Tibial nerve (tissue), 4 donors: Measurements from ENCODE around the gene SPATA16. TPM values are rescaled to one million over a fixed set of nuclear protein-coding genes. Genes with fewer than 3 reads are reported as not detected.
"Not testable (repeated sequence)": the region's sequence is repeated elsewhere in the genome, so short reads cannot be mapped to it uniquely, and the experiment has no call there.

ENCODE experiments used
- DNase-seq, 2 donors: peaks; one replicate each; pipeline ENCODE4 v3.0.0-alpha.2; 2019; ENCODE audit warnings: low spot score in 2 of 2
- H3K27ac ChIP-seq, 4 donors: fragments of 200-600 bp; sonication (generic) in 3 of 4; one replicate each; pipeline ENCODE4 v1.5.1; 2017 to 2019; ENCODE audit warnings: mild to moderate bottlenecking in 1 of 4
- H3K27me3 ChIP-seq, 2 donors: fragments of 200-600 bp; sonication (generic) in 1 of 2; one replicate each; pipeline versions ENCODE4 v1.5.1 to v1.6.0; 2017 to 2019
- H3K36me3 ChIP-seq, 3 donors: fragments of 200-600 bp; sonication (generic); one replicate each; pipeline ENCODE4 v1.5.1; 2018 to 2019
- H3K4me1 ChIP-seq, 4 donors: fragments of 200-600 bp; sonication (generic) in 3 of 4; one replicate each; pipeline ENCODE4 v1.5.1; 2017 to 2019
- H3K4me3 ChIP-seq, 4 donors: fragments of 200-600 bp; sonication (generic) in 3 of 4; one replicate each; pipeline ENCODE4 v1.5.1; 2017 to 2019; ENCODE audit warnings: mild to moderate bottlenecking in 1 of 4, moderate library complexity in 1 of 4
- H3K9me3 ChIP-seq, 4 donors: fragments of 200-600 bp; sonication (generic) in 3 of 4; one replicate each; pipeline ENCODE4 v1.5.1; 2017 to 2019
- EP300 ChIP-seq, 2 donors: sonication (generic); formaldehyde crosslinking; IDR thresholded peaks; one replicate each; pipeline ENCODE4 v1.6.1; 2017; ENCODE audit warnings: antibody characterized with exemption in 2 of 2, mild to moderate bottlenecking in 1 of 2
- POLR2A ChIP-seq, 2 donors: fragments of 450-650 bp; IDR thresholded peaks; one replicate each; pipeline ENCODE4 v1.6.1; 2017; ENCODE audit warnings: antibody characterized with exemption in 2 of 2, mild to moderate bottlenecking in 2 of 2, moderate library complexity in 2 of 2
- WGBS, 2 donors: methylation state at CpG; one replicate each; pipeline ENCODE4 v1.1.5; 2018; 5-methylcytosine and 5-hydroxymethylcytosine counted together
- total RNA-seq, 4 donors: library from RNA; depleted of rRNA; stranded (reverse); fragments of >200 nt; gene quantifications; one replicate each; pipeline ENCODE4 v1.1.0, GENCODE V29; 2016
- TF ChIP-seq, protein P1 (sequence below), 5 experiments: fragments of 200-600 bp in 3 of 5; fragments of 450-650 bp in 2 of 5; sonication (generic) in 3 of 5; IDR thresholded peaks; one replicate each; pipeline ENCODE4 v1.5.1; 2016 to 2019; ENCODE audit warnings: antibody characterized with exemption in 5 of 5, mild to moderate bottlenecking in 3 of 5, moderate library complexity in 2 of 5

The SPATA16 gene
- total RNA-seq, 4 donors from 2014 or later, result not detected

GRCh38 chr3:172965256-172965655 lies 175.8 kb downstream of the SPATA16 start:
- Histone ChIP-seq H3K9me3 (no peaks in the 10 kb centered on the region), H3K27ac (no peak overlapping the region), H3K4me3 (no peak overlapping the region), H3K27me3 (no peaks in the 10 kb centered on the region), H3K36me3 (no peaks in the 10 kb centered on the region), H3K4me1 (no peaks in the 10 kb centered on the region)
- WGBS, 2 donors, result 56 to 57% methylated on average over 2 of the region's 2 CpGs
- no peak for DNase-seq
- TF ChIP-seq POLR2A (IDR thresholded peaks at IDR 0.05), result no peak
- TF ChIP-seq EP300 (IDR thresholded peaks at IDR 0.05), result no peak
- TF ChIP-seq, protein P1, sequence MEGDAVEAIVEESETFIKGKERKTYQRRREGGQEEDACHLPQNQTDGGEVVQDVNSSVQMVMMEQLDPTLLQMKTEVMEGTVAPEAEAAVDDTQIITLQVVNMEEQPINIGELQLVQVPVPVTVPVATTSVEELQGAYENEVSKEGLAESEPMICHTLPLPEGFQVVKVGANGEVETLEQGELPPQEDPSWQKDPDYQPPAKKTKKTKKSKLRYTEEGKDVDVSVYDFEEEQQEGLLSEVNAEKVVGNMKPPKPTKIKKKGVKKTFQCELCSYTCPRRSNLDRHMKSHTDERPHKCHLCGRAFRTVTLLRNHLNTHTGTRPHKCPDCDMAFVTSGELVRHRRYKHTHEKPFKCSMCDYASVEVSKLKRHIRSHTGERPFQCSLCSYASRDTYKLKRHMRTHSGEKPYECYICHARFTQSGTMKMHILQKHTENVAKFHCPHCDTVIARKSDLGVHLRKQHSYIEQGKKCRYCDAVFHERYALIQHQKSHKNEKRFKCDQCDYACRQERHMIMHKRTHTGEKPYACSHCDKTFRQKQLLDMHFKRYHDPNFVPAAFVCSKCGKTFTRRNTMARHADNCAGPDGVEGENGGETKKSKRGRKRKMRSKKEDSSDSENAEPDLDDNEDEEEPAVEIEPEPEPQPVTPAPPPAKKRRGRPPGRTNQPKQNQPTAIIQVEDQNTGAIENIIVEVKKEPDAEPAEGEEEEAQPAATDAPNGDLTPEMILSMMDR (IDR thresholded peaks at IDR 0.05), result no peak

DNA sequence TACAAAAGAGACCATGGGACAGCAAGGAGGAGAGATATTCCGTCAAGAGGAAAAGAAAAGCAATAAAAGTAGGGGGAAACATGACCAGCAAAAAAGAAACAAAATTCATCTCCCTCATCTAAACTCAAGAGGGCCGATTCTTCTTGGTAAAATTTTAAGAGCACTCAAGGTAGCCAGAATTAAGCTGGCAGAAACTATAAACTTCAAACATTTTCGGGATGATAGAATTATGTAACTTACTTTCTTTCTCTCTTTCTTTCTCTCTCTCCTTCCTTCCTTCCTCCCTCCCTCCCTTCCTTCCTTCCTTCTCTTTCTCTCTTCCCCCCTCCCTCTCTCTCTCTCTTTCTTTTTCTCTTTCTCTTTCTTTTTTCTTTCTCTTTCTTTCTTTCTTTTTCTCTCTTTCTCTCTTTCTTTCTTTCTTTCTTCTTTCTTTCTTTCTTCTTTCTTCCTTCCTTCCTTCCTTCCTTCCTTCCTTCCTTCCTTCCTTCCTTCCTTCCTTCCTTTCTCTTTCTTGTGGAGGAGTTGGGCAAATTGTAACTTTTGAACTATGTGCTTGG lies 180.3 kb downstream of the SPATA16 start:
- not testable (repeated sequence) for DNase-seq, H3K4me3 ChIP-seq, H3K27me3 ChIP-seq, H3K27ac ChIP-seq, H3K36me3 ChIP-seq, H3K9me3 ChIP-seq, H3K4me1 ChIP-seq
- 78 to 82% methylated on average over 3 of the region's 3 CpGs for WGBS, 2 donors

DNA sequence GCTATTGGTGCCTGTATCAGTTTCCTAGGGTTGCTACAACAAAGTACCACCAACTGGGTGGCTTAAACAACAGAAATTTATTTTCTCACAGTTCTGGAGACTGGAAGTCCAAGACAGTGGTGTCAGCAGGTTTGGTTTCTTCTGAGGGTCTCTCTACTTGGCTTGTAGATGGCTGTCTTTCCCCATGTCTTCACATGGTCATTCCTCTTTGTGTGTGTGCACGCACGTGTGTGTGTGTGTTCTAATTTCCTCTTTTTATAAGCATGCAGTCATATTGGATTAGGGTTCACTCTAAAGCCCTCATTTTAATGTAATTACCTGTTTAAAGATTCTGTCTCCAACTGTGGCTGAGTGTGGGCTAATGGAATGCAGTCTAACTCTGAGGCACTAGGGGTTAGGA lies 182.5 kb downstream of the SPATA16 start:
- no peak overlapping the region for H3K4me3 ChIP-seq
- WGBS, 2 donors, result 93 to 96% methylated on average over 2 of the region's 2 CpGs
- TF ChIP-seq, protein P1 (IDR thresholded peaks at IDR 0.05), result no peak
- no peaks in the 10 kb centered on the region for H3K4me1 ChIP-seq
- H3K9me3 ChIP-seq, result no peaks in the 10 kb centered on the region
- no peaks in the 10 kb centered on the region for H3K27me3 ChIP-seq
- no peak for DNase-seq
- no peaks in the 10 kb centered on the region for H3K36me3 ChIP-seq
- H3K27ac ChIP-seq, result no peak overlapping the region

DNA sequence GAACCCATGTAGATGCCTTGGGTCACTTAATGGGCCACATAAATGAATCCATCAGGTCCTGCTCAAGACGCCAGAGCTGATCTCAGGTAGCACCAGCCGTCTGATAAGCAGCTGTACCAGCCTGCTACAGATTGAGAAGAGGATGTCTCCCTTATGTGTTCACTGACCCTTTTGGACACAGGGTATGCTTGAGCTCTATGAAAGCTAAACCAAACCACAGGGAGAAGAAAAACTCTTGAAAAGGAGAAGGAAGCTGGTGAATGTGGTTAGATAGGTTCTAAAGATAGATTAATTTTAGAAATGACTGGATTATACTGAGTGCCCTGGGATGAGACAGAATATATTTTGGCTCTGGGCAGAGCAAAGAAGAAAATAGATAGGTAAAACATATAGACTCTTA lies 187.5 kb downstream of the SPATA16 start:
- no peaks in the 10 kb centered on the region for H3K36me3 ChIP-seq
- H3K4me3 ChIP-seq, result no peak overlapping the region
- 66 to 91% methylated on average over 2 of the region's 2 CpGs for WGBS, 2 donors
- H3K4me1 ChIP-seq, result no peaks in the 10 kb centered on the region
- TF ChIP-seq EP300 (IDR thresholded peaks at IDR 0.05) (no peak), POLR2A (IDR thresholded peaks at IDR 0.05) (no peak)
- TF ChIP-seq, protein P1 (IDR thresholded peaks at IDR 0.05), result no peak
- H3K27me3 ChIP-seq, result no peaks in the 10 kb centered on the region
- no peak for DNase-seq
- no peaks in the 10 kb centered on the region for H3K9me3 ChIP-seq
- no peak overlapping the region for H3K27ac ChIP-seq

DNA sequence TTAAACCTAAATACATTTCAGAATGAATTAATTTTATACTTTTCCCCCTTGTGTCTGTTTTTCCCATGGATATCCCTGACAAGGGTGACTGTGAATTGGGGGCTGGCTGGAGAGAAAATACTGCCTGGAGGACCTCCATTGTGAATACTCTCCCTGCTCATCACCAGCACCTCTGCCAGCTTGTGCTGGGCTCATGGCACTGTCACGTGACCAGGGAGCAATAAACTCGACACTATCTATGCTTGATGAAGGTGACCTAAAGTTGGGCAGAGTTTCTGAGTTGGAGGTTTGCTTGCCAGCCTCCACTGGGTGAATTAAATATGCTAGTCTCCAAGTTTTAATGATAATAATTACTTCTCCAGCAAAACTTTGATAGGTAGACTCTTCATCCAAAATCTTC lies 189.5 kb downstream of the SPATA16 start:
- H3K36me3 ChIP-seq, result no peaks in the 10 kb centered on the region
- no peaks in the 10 kb centered on the region for H3K27me3 ChIP-seq
- H3K9me3 ChIP-seq, result no peaks in the 10 kb centered on the region
- DNase-seq, result no peak
- no peak overlapping the region for H3K4me3 ChIP-seq
- no peak overlapping the region for H3K27ac ChIP-seq
- no peak for TF ChIP-seq POLR2A (IDR thresholded peaks at IDR 0.05)
- TF ChIP-seq, protein P1 (IDR thresholded peaks at IDR 0.05), result no peak
- TF ChIP-seq EP300 (IDR thresholded peaks at IDR 0.05), result no peak
- 53 to 60% methylated on average over 2 of the region's 2 CpGs for WGBS, 2 donors
- H3K4me1 ChIP-seq, result no peaks in the 10 kb centered on the region

DNA sequence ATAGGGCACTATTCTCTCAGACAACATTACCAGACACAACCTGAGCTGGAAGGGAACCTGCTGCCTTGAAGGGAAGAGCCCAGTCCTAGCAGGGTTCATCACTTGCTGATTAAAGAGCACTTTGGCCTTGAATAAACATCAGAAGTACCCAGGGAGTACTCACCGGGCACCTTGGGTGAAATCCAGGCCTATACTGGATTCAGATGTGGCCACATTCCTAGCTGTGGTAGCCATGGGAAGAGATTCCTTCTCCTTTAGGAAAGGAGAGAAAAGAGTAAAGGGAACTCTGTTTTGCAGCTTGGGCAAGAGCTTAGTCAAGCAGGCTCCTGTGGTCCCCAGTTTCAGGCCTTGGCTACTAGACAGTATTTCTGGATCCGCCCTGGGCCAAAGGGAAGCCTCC lies 195.0 kb downstream of the SPATA16 start:
- Histone ChIP-seq H3K36me3 (no peaks in the 10 kb centered on the region), H3K27me3 (no peaks in the 10 kb centered on the region), H3K4me1 (no peaks in the 10 kb centered on the region), H3K4me3 (no peak overlapping the region), H3K27ac (no peak overlapping the region), H3K9me3 (no peaks in the 10 kb centered on the region)
- TF ChIP-seq, protein P1 (IDR thresholded peaks at IDR 0.05), result no peak
- no peak for TF ChIP-seq EP300 (IDR thresholded peaks at IDR 0.05)
- TF ChIP-seq POLR2A (IDR thresholded peaks at IDR 0.05), result no peak
- WGBS, 2 donors, result 82 to 84% methylated on average over 2 of the region's 2 CpGs
- no peak for DNase-seq
